ENCODE results near the gene PTPN21. TPM values are rescaled to one million over a fixed set of nuclear protein-coding genes. Genes with fewer than 3 reads are reported as not detected.

Gene PTPN21
- total RNA-seq, 1 donor: 16.2 TPM

Small RNA genes lying within 50 kb of the gene (small RNA-seq; reads per million reads assigned to genes)
- gene RNU4-22P: not detected

Other genes with a start within 250 kb of the PTPN21 start
- not detected in 2 replicates for gene KCNK10, start 231.7 kb downstream of the PTPN21 start, total RNA-seq (ENCODE audit: low replicate concordance)
- 14.5 and 20.0 TPM in 2 replicates for gene SPATA7, start 169.3 kb downstream of the PTPN21 start, total RNA-seq (ENCODE audit: low replicate concordance)
- gene ZC3H14, start 8.0 kb upstream of the PTPN21 start, total RNA-seq (ENCODE audit: low replicate concordance): 35.6 and 78.3 TPM in 2 replicates
- gene EML5, start 237.9 kb upstream of the PTPN21 start, total RNA-seq (ENCODE audit: low replicate concordance): under 0.01 TPM in 1 of 2 replicates, not detected in the other